HTERT RPE-1 (cell line): ENCODE results near the gene KCNK5.

Experiments
- in situ Hi-C: fragments of 300-500 bp; cut with MboI; formaldehyde crosslinking; loops from 4 replicates; pipeline ENCODE4 v1.14.3; 2020; ENCODE audit warnings: low sequenced_read_pairs

Gene KCNK5

DNA sequence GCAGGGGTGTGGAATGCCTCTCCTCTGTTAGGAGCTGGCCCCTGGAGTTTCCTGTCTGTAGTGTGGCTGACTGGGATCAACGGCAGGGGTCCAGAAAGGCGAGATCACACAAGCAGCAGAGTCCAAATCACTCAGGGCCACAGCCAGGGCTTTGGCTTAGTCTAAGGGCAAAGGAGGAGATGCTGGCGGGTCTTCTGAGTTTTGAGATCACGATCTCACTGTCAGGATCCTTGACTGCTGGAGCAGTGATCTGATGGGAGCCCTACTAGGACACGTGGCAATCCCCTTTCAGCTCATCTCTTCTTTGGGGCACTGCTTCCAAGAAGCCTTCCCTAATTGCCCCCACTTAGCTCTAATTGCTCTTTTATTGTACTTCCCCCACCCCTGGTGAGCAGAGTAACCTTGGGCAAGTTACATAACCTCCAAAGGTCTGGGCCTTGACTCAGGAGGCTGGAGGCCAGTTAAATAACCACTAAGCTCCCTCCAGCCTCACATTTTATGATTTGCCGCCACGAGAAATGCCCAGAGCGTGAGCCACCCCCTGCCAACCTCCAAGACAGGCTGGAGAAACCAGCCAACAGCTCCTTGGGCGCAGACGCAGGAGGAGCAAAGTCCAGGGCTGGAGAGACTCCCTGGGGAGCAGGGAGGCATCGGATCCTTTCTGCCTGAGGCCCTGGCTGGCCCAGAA lies 12.0 kb downstream of the KCNK5 start:
- in situ Hi-C loops, result no loop called here

DNA sequence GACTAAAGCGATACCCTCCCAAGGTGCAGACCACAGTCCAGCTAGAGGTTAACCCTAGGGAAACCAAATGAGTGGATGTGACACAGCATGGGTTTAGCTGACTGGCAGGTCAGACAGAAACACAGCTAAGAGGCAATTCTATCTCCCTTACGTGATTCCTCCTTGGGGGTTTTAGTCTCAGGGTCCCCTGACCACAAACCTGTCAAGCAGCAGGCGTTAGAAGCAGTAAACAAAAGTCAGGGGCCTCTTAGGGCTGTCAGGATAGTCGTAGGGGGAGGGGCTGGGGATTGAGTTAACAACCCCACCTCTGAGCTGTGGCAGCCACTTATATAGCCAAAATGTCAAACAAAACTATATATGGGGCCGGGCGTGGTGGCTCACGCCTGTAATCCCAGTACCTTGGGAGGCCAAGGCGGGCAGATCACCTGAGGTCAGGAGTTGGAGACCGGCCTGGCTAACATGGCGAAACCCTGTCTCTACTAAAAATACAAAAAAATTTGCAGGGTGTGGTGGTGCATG lies 13.6 kb downstream of the KCNK5 start:
- in situ Hi-C loops, result no loop called here

DNA sequence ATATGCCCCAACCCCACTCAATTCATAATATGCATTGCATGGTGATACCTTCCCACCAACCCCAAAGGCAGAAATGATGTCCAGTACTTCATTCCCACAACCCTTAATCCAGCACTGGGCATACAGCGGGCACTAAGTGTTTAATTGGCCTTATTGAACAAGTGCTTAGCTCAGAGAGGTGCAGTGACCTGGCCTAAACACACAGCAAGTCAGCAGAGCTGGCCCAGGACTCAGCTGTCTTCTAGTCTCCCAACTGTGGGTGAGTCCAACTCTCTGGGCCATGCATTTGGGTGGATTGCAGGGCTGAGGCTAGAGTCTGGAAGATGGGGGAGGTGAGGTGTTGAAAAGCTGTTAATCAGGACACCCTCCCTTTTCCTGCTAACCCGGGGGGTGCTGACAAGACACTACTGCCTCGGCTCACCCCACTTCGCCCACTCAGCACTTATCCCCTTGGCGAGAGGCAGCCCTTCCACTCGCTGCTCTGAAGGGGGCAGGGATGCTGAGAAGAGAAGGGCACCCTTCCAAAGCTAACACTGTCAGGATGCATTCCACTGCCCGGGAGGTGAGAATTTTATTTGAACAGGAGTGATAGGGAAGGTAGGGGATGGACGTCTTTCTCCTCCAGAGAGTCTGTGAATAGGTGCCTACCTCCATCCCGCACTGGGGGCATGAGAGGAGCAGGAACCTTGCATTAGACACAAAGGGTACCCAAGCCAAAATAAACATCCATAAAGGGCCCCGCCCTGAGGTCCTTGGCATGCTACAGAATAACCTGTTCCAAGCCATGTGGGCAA lies 14.2 kb downstream of the KCNK5 start:
- in situ Hi-C loops, result no loop called here

DNA sequence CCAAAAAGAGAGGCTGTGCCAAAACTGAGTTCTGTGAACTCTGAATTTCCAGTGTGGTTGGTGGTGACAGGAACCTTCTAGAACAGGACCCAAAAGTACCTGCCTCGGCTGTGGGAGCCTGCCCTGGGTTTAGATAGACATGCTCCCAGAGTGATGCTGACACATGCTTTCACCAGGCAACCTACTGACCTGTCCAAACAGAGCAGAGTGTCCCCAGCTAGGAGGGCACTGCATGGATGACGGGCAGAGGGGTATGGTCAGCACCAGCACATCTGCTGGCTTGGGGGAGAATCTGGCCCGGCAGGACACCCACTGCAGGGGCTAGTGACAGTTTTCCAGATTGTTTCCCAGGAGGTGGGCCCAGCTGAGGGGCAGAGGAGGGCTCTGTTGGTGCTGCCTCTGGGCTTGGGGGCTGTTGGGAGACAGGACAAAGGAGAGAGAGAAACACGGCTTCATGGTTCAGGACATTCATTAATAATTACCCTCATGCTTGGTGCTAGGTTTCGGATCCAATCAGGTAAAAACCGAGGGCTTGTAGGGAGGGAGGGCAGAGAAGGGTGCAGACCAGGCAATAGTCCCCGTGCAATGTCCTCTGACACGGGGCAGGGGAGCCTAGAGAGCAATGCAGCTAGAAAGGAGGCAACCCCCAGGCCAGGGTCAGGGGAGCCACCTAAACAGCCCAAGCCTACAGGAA lies 15.0 kb downstream of the KCNK5 start:
- in situ Hi-C loops, result no loop called here

DNA sequence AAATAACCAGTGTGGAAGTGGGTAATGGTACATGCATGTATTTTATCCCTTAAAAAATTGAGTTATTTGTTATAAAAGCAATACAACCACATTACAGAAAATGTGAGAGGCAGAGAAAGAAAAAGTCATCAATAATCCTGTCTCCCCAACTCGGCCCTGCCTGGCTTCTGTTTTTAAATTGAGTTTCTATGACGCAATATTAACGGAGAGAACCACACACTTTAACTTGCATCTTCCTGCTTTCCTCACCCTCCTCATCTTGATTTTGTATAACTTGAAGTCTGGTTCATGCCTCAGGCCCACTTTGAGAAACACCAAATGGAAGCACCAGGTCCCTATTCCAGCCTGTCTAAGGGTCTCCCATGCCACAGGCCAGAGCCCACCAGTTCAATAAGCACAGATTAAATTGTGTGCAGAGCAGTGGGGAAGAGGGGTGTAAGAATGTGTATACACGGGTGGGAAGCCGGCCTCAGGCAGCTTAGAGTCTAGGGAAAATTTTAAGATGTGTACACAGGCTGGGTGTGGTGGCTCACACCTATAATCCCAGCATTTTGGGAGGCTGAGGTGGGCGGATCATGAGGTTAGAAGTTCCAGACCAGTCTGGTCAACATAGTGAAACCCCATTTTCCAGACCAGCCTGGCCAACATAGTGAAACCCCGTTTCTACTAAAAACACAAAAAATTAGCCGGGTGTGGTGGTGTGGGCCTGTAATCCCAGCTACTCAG lies 15.9 kb downstream of the KCNK5 start:
- in situ Hi-C loops, result no loop called here

DNA sequence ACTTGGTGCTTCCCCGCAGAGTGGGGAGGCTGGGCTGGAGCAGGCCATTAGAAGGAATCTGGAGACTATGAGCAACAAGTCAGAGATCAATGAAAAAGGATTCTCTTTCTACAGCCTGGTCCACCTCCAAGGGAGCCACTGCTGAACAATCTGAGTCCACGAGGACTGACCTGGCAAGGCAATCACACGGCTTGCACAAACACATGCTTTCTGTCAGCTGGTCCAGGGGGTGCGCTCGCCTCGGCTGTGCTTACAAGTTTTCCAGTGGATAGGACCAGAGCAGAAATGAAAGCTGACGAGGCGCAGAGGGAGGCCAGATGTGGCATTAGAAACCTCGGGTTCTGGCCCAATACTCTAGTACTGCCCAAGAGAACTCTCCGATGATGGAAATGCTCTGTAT lies 18.1 kb downstream of the KCNK5 start:
- in situ Hi-C loops, result no loop called here

DNA sequence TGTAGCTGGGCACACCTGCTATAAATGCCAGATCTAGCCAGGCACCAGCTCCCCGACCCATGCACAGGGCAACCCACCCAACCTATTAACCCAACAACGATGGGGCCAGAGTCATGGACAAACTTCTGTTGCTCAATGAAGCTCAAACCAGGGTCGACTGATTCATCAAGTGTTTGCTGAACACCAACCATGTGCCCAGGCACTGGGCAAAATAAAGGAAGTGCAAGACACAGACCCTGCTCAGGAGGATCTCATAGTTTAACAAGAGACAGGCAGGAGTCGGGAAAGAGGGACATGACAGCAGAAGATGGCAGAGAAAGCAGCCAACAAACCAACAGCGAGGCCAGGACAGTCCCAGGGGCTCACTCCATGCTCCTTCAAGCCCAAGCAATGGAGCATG lies 18.8 kb downstream of the KCNK5 start:
- in situ Hi-C loops, result no loop called here

DNA sequence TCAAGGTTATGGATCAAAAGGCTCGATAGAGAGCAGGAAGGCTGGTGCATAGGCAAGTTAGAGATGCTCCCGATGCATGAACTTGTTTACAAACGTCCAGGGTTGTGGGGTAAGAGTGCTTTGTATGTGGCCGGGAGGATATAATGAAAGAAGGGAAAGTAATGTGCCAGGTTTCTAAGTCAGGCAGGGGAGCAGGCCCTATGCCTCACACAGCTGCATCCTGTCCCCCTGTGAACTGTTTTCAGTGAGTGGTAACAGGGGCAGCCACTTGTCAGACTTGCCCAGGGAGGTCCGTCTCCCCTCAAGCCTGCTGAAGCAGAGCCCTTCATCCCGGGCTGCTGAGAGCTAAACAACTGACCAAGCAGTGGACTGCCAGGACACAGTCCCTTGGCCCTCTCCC lies 19.4 kb downstream of the KCNK5 start:
- in situ Hi-C loops, result no loop called here

DNA sequence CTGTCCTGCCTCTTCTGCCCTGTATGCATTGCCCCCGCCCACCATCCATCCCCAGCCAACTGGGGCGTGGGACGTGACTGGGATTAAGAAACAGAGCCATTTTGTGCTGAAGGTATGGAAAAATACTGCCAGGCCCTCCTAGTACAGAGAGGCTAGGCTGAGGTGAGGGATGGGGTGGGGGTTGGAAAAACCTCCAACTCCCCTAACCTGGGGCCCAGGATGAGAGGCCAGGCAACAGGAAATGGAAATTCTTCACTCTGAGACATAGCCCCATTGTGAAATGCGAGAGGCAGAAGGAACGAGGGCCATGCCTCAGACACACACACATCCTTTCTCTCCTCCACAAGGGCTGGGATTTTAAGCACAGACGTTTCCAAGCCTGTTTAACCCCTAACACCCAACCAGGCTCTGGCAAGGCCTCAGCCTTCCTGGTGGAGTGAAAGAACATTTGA lies 19.9 kb downstream of the KCNK5 start:
- in situ Hi-C loops, result no loop called here

DNA sequence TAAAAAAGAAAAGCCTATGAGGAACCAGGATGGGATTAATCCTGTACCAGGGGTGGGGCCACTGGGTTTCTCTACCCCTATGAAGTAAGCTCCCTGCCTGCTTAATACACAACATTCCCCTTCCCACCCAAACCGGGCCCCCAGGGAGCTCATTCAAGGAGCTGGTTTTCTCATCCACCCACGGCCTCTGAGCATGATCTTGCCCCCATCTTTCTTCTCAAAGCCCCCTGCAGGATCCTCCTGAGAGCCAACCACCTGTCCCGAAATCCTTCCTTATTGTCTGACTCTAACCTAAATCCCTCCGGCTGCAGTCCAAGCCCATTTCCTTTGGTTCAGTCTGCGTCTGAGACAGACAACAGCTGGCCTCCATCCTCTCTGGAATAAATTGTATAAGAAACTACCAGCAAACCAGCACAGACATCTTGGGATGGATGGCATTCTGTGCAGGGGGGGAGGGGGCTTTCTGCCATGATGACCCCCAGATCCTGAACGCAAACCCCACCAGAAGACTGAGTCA lies 21.0 kb downstream of the KCNK5 start:
- in situ Hi-C loops, result no loop called here

DNA sequence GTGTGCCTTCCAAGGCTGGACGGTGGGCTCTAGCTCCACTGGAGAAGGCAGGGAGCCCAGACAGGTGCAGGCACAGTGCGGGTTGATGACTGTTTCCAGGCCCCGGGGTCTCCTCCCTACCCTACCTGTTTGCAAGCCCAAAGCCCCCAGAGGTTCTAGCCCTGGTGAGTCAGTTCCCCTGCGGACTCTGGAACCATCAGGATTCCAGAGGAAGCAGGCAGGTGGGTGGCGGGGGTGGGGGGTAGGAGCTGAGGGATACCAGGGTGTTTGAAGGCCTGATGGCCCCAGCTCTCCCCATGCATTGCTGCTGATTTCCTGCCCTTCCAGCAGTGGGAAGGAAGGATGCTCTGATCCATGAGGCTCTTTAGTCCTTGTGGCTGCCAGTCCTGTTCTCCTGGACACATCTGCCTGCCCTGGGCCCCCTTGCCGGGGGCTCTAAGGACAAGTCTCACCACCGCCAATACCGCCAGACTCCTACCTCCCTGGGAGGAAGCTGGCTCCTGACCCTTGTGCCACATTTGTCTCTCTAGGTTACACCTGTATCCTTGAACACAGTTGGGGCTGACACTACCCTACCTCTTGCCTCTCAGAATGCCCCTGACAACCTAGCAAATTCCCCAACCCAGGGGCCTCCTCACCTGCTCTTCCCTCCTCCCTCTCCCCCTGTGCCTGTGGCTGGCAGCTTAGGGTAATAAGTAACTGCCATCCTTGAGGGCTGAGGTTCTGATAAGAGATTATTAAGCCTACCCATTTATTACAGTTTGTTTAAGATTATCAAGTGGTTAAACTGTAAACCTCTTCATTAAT lies 21.7 kb downstream of the KCNK5 start:
- in situ Hi-C loops, result no loop called here

DNA sequence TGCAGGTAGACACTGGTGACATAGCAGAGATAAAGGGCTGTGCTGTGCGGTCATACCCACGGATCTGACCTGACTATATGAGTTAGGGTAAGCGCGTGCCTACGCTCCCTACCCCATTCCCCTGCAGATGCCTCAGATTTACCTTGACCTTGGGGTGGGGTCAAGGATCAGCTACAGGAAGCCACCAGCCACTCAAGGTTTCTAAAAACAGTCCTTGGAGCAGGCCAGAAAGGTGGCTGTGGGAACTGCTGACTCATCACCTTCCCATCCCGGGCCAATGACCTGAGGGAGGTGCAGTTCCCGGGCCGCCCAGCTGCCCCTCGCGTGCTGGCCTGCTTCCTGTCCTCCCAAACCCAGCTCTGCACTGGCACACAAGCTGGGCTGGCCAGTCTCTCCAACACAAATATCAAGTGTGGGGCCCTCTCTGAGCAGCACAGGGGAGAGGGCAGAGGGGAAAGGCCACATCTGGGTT lies 23.0 kb downstream of the KCNK5 start:
- in situ Hi-C loops, result no loop called here

DNA sequence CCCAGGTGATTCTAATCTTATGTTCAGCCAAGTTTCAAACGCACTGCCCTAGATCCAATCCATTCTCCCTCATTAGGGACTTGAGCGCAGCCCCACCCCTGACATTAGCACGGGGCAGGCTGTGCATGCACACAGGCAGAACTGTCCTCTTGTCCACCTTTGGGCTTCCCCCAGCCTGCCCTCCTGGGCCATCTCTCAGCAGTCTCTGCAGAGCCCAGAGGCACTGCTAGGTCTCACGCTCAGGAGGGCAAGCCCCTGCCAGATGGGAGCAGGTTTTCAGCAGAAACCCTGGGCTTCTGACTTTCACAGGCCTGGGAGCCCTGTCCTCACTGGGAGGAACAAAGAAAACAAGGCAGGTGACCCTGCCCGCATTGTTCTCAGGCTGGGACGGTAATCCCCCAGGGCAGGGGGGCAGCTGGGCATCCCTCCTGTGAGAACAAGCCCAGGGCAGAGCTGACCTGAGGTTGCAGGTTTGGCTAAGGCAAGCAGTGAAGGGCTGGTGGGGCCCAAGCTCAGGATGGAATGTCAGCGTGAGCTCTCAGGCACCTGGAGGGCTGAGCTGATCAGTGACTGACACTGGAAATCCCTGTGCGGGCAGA lies 24.5 kb downstream of the KCNK5 start:
- in situ Hi-C loops, result no loop called here

DNA sequence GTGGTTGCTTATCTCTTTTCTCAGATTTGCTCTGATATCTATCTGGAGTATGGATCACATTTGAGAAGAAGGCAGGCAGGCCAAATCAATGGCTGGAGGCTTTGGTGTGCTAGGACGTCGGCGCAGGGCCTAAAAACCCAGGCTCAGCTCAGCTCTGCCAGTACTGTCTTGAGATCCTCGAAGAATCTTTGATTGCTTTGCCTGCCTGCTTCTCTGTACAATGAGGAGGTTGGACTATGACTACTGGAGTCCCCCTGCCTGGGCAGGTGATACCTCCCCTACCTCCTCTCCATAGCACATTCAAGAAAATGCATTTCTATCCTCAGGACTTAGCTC lies 25.1 kb downstream of the KCNK5 start:
- in situ Hi-C loops, result no loop called here

DNA sequence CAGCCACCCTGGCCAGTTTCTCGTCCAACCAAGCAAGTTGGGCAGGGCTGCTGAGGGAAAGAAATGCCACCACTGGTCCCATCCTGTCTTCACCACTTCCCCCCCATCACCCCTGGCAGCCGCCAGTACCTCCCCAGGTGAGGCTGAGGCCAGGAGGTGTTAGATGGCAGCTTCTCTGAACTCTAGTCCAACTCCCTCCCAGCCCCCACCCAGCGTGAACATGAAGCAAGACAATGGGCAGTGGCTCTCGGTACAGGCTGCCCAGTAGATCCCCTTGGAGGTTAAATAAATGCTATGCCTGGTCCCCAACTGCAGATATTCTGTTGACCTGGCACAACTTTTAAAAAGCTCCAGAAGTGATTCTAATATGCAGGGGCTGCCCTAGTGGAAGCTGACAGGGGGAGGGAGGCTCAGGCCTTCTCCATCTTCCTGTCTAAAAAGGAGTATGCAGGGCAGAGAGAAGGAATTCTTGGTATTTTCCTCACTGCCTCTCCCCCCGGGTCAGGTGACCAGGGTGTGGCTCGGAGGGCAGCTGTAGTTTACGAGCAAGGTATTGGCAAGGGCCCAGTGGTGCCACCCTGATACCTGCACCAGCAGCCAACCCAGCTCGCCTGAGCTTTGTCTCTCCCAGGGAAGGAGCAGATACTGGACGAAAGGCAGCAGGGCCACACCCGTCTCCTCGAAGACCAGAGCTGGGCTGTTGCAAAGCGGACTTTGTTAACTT lies 25.7 kb downstream of the KCNK5 start:
- in situ Hi-C loops, result no loop called here

DNA sequence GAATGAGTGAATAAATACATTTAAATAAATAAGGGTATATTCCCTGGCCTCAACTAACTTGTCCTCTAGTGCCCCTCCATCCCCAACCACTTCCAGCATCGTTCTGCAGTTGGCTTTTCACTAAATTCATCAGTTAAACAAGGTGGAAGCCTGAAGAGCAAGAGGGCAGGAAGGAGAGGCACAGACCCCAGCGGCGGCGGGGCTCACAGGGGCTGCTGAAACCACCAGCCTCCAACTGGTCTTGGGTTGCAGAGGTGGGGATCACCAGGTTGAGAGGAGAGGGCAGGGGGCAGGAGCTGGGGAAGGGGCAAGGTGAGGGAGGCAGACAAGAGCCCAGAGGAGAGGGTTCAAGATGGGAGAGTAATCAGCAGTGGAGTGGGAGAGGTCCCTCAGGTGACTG lies 27.1 kb downstream of the KCNK5 start:
- in situ Hi-C loops, result no loop called here

DNA sequence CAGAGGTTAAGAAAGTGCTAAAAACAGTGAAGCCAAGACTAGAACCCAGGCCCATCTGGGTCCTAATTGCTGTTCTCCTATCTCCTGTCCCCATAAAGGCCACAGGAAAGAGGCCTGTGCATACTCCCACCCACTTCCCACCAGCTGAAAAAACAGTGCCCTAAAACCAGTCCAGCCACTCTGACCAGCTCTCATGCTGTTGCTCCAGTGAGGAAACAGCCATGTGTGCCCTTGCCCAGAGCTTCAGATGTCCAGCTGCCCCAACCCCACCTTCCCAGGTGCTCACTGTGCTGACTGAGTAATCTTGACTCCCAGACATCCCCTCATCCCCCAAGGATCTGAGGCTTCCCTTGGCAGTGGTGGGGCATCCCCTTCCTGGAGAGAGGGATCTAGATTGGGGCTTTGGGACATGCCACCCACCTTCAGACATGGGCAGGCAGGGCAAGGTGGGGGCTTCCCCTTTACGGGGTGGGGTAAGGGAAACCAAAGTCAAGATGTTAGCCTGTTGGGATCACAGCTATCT lies 28.7 kb downstream of the KCNK5 start:
- in situ Hi-C loops, result no loop called here

DNA sequence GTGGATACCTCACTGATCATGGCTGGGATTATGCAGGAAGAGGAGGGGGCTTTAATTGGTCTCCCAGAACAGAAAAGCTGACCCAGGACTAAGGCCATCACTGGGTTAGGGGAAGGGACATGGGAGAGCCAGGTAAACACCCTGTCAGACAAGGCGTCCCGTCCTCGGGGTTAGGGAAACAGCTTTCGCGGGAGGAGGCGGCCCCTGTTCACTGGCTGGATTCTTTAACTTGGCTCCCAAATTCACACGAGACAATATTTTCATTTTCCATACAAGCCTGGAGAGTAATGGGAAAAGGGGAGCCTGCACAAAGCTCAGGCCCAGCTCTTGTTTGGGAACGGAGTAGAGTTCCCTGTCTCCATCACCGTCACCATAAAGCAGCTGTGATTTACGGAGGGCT lies 29.3 kb downstream of the KCNK5 start:
- in situ Hi-C loops, result no loop called here
